K562 (cell line): ENCODE measurements around the gene MEFV. TPM values are rescaled to one million over a fixed set of nuclear protein-coding genes. Genes with fewer than 3 reads are reported as not detected.

Experiments
- ATF7 ChIP-seq: fragments of 450-650 bp; IDR thresholded peaks from 2 replicates; pipeline ENCODE4 v1.7.1; 2014; ENCODE audit warnings: mild to moderate bottlenecking, moderate library complexity
- BMI1 ChIP-seq: fragments of 150-350 bp; IDR thresholded peaks from 2 replicates; pipeline ENCODE4 v1.6.1; 2014; ENCODE audit warnings: low read length
- CBFA2T2 ChIP-seq: fragments of 450-650 bp; conservative IDR thresholded peaks from 2 replicates; pipeline ENCODE4 v1.6.1; 2017; ENCODE audit warnings: mild to moderate bottlenecking
- CBFA2T3 ChIP-seq: fragments of 450-650 bp; IDR thresholded peaks from 2 replicates; pipeline ENCODE4 v1.6.1; 2017
- CTCF ChIP-seq, 3 experiments: IDR thresholded peaks in 2 of 3; conservative IDR thresholded peaks in 1 of 3; 2 replicates each; pipeline ENCODE4 v1.5.1; 2011 to 2012; ENCODE audit warnings: low read length in 3 of 3, mild to moderate bottlenecking in 3 of 3, control low read depth in 2 of 3, improper control_type of control experiment in 1 of 3, inconsistent platforms in 1 of 3, low read depth in 1 of 3, mixed read lengths in 1 of 3, moderate library complexity in 1 of 3; ENCODE audit not compliant: insufficient read depth in 2 of 3
- EZH2 ChIP-seq: IDR thresholded peaks from 2 replicates; pipeline ENCODE4 v1.6.1; 2012; ENCODE audit warnings: low read depth, mild to moderate bottlenecking, inconsistent platforms, low read length, borderline replicate concordance
- FOXP1 ChIP-seq: sonication (generic); formaldehyde crosslinking; IDR thresholded peaks from 2 replicates; pipeline ENCODE4 v1.8.0; 2022; ENCODE audit warnings: mild to moderate bottlenecking, missing genetic modification reagents
- HDAC6 ChIP-seq: IDR thresholded peaks from 2 replicates; pipeline ENCODE4 v1.6.1; 2012; ENCODE audit warnings: low read depth, mild to moderate bottlenecking, control low read depth, inconsistent platforms, low read length, moderate library complexity
- HMG20A ChIP-seq: fragments of 450-650 bp; formaldehyde crosslinking; conservative IDR thresholded peaks from 2 replicates; pipeline ENCODE4 v1.4.0; 2020; ENCODE audit warnings: mild to moderate bottlenecking, mixed read lengths
- HNRNPK ChIP-seq: fragments of 200-400 bp; formaldehyde crosslinking; IDR thresholded peaks from one replicate; pipeline ENCODE4 v1.6.1; 2018; ENCODE audit warnings: mild to moderate bottlenecking, low read depth, low read length; ENCODE audit not compliant: poor library complexity, severe bottlenecking
- MAFF ChIP-seq: IDR thresholded peaks from 2 replicates; pipeline ENCODE4 v1.6.1; 2012; ENCODE audit warnings: low read length, improper control_type of control experiment
- MYNN ChIP-seq, 2 experiments: sonication (generic); formaldehyde crosslinking in 1 of 2; IDR thresholded peaks; 2 replicates each; pipeline versions ENCODE4 v1.5.0 to v1.6.1; 2016 to 2020; ENCODE audit warnings: antibody characterized with exemption in 1 of 2, missing genetic modification reagents in 1 of 2
- NCOA1 ChIP-seq: fragments of 450-650 bp; IDR thresholded peaks from 2 replicates; pipeline ENCODE4 v1.6.1; 2016; ENCODE audit warnings: low read depth
- NFRKB ChIP-seq: fragments of 450-650 bp; IDR thresholded peaks from 2 replicates; pipeline ENCODE4 v1.6.1; 2016; ENCODE audit warnings: low read depth
- RB1 ChIP-seq: fragments of 450-650 bp; IDR thresholded peaks from 2 replicates; pipeline ENCODE4 v1.6.1; 2017; ENCODE audit warnings: low read depth, mild to moderate bottlenecking
- SETDB1 ChIP-seq: IDR thresholded peaks from one replicate; pipeline ENCODE4 v1.6.1; 2012; ENCODE audit warnings: low read length, control low read depth, inconsistent platforms
- SMARCA5 ChIP-seq: fragments of 450-650 bp; IDR thresholded peaks from 2 replicates; pipeline ENCODE4 v1.6.1; 2016
- SMARCC2 ChIP-seq: fragments of 450-650 bp; IDR thresholded peaks from 2 replicates; pipeline ENCODE4 v1.6.1; 2017; ENCODE audit warnings: antibody characterized with exemption, moderate library complexity, mild to moderate bottlenecking, low read depth
- TAF15 ChIP-seq: fragments of 200-400 bp; formaldehyde crosslinking; IDR thresholded peaks from 2 replicates; pipeline ENCODE4 v1.6.1; 2017; ENCODE audit warnings: mild to moderate bottlenecking, low read depth, low read length, moderate library complexity
- TCF3 ChIP-seq: sonication (generic); formaldehyde crosslinking; IDR thresholded peaks from 2 replicates; pipeline ENCODE4 v1.4.0; 2020; ENCODE audit warnings: mild to moderate bottlenecking, missing genetic modification reagents
- TCF7L2 ChIP-seq: fragments of 150-350 bp; IDR thresholded peaks from 2 replicates; pipeline ENCODE4 v1.6.1; 2016; ENCODE audit warnings: low read depth, mild to moderate bottlenecking, low read length, moderate library complexity
- ZBED1 ChIP-seq: IDR thresholded peaks from 2 replicates; pipeline ENCODE4 v1.6.1; 2014
- ZNF146 ChIP-seq: IDR thresholded peaks from one replicate; pipeline ENCODE4 v1.6.1; 2018; ENCODE audit warnings: missing compliant biosample characterization; ENCODE audit not compliant: unreplicated experiment
- ZNF253 ChIP-seq: fragments of 250-450 bp; sonication (Bioruptor Pico); conservative IDR thresholded peaks from 2 replicates; pipeline ENCODE4 v1.6.1; 2021; ENCODE audit warnings: mild to moderate bottlenecking
- ZNF280B ChIP-seq: fragments of 250-450 bp; sonication (Bioruptor Pico); IDR thresholded peaks from 2 replicates; pipeline ENCODE4 v1.5.1; 2021; ENCODE audit warnings: mild to moderate bottlenecking
- ZNF639 ChIP-seq, 2 experiments: fragments of 200-800 bp in 1 of 2; sonication (Bioruptor generic) in 1 of 2; sonication (generic) in 1 of 2; formaldehyde crosslinking in 1 of 2; IDR thresholded peaks in 1 of 2; conservative IDR thresholded peaks in 1 of 2; 2 replicates each; pipeline versions ENCODE4 v1.5.0 to v1.6.1; 2016 to 2020; ENCODE audit warnings: missing compliant biosample characterization in 1 of 2, missing genetic modification characterization in 1 of 2, missing genetic modification reagents in 1 of 2
- ZNF778 ChIP-seq: fragments of 450-650 bp; formaldehyde crosslinking; IDR thresholded peaks from 2 replicates; pipeline ENCODE4 v1.4.0; 2020; ENCODE audit warnings: mild to moderate bottlenecking, moderate library complexity
- polyA plus RNA-seq, 8 experiments: library from polyadenylated mRNA; depleted of rRNA in 4 of 8; stranded (reverse) in 5 of 8; unstranded in 3 of 8; fragments of >200 nt; fragmentation: Nextera tagmentation in 2 of 8; fragmentation: Illumina TruSeq in 1 of 8; extraction: Ambion mirVana in 2 of 8; extraction: Trizol in 1 of 8; gene quantifications; 2 replicates each; pipeline versions ENCODE4 v1.2.1 to v1.2.3, GENCODE V29; 2011 to 2014; ENCODE audit warnings: inconsistent platforms in 1 of 8, missing spikeins in 1 of 8
- total RNA-seq, 7 experiments: library from RNA; depleted of rRNA in 6 of 7; stranded (reverse); fragments of >200 nt in 6 of 7; fragmentation: Illumina TruSeq in 2 of 7; extraction: Trizol in 2 of 7; gene quantifications; 2 replicates each; pipeline versions ENCODE4 v1.2.1 to v1.2.3, GENCODE V29; 2011 to 2021; ENCODE audit warnings: low replicate concordance in 1 of 7

The MEFV gene
- total and polyA plus RNA-seq, 9 of the 15 experiments (the other 6 are each of a cell fraction or from before 2014, with no cell fraction given), result 0.14 TPM; not detected in 8

GRCh38 chr16:3282730-3283542 is 26.5 kb upstream of the MEFV start, which contains the start of gene ZNF263 (continued):
- TF ChIP-seq ZNF280B (CRISPR knock-in tag), result no peak
- no peak for TF ChIP-seq SMARCA5
- no peak for TF ChIP-seq TCF3
- TF ChIP-seq MAFF, result no peak
- TF ChIP-seq SMARCC2, result no peak
- no peak for TF ChIP-seq MYNN (IDR thresholded peaks at IDR 0.05)
- TF ChIP-seq MYNN (CRISPR knock-in tag; IDR thresholded peaks at IDR 0.05), result no peak
- no peak for TF ChIP-seq CTCF (IDR thresholded peaks at IDR 0.05 in 2 of 3, conservative IDR thresholded peaks at IDR 0.05 in 1 of 3; ENCODE audit: insufficient read depth in 2 of 3, low read depth in 1 of 3, low read length in 3 of 3)
- no peak for TF ChIP-seq FOXP1
- no peak for TF ChIP-seq EZH2
- TF ChIP-seq TAF15, result no peak
- TF ChIP-seq NCOA1, result peak; percentile 32; the same call in 1 of the 2 replicates
- no peak for TF ChIP-seq HNRNPK
- no peak for TF ChIP-seq HMG20A (CRISPR knock-in tag)
- no peak for TF ChIP-seq SETDB1
- TF ChIP-seq ZNF146 (CRISPR knock-in tag), result no peak
- no peak for TF ChIP-seq BMI1
- TF ChIP-seq ATF7, result peak; percentile 82
- TF ChIP-seq NFRKB, result peak; percentile 90
- TF ChIP-seq CBFA2T3, result peak; percentile 33; the same call in 1 of the 2 replicates
- TF ChIP-seq ZBED1, result 0 out of 2 replicates have a peak, but pooled peaks have one; percentile 37
- TF ChIP-seq ZNF639 (CRISPR knock-in tag; conservative IDR thresholded peaks at IDR 0.05 in 1 of 2, IDR thresholded peaks at IDR 0.05 in 1 of 2), result peak in 1 of 2 experiments; percentile 60; a peak in 1 of 4 replicates
- TF ChIP-seq RB1, result peak; percentile 59
- TF ChIP-seq ZNF253, result no peak
- TF ChIP-seq CBFA2T2, result no peak
- no peak for TF ChIP-seq HDAC6
- TF ChIP-seq ZNF778, result no peak
- no peak for TF ChIP-seq TCF7L2
